Smooth muscle cell (in vitro differentiated cells): ENCODE data around the gene HOXB7. TPM values are rescaled to one million over a fixed set of nuclear protein-coding genes. Genes with fewer than 3 reads are reported as not detected.

Experiments used
- DNase-seq: peaks from one replicate; lab custom pipeline; 2025; ENCODE audit not compliant: unreplicated experiment; lab: John Stamatoyannopoulos, UW
- H2AFZ ChIP-seq: fragments of 200-600 bp; sonication (generic); 2 replicates; pipeline ENCODE4 v1.6.0; 2016; ENCODE audit warnings: antibody characterized with exemption, low read depth, mild to moderate bottlenecking
- H3F3A ChIP-seq: fragments of 200-600 bp; sonication (generic); 2 replicates; pipeline ENCODE4 v1.6.0; 2017; ENCODE audit warnings: antibody characterized with exemption, low read depth
- H3K27ac ChIP-seq: fragments of 200-600 bp; sonication (generic); 2 replicates; pipeline ENCODE4 v1.5.1; 2016; ENCODE audit warnings: low read depth, mild to moderate bottlenecking
- H3K27me3 ChIP-seq: fragments of 200-600 bp; sonication (generic); 2 replicates; pipeline ENCODE4 v1.6.1; 2016; ENCODE audit warnings: low read depth, mild to moderate bottlenecking
- H3K36me3 ChIP-seq: fragments of 200-600 bp; sonication (generic); 2 replicates; pipeline ENCODE4 v1.5.1; 2016; ENCODE audit warnings: low read depth
- H3K4me1 ChIP-seq: fragments of 200-600 bp; sonication (generic); 2 replicates; pipeline ENCODE4 v1.5.1; 2016; ENCODE audit warnings: low read depth
- H3K4me2 ChIP-seq: fragments of 200-600 bp; sonication (generic); 2 replicates; pipeline ENCODE4 v1.6.0; 2016; ENCODE audit warnings: mild to moderate bottlenecking
- H3K4me3 ChIP-seq: fragments of 200-600 bp; sonication (generic); 2 replicates; pipeline ENCODE4 v1.5.1; 2016; ENCODE audit warnings: mild to moderate bottlenecking
- H3K79me2 ChIP-seq: fragments of 200-600 bp; sonication (generic); 2 replicates; pipeline ENCODE4 v1.6.0; 2016; ENCODE audit warnings: low read depth, mild to moderate bottlenecking
- H3K9ac ChIP-seq: fragments of 200-600 bp; sonication (generic); 2 replicates; pipeline ENCODE4 v1.6.0; 2016; ENCODE audit warnings: low read depth
- H3K9me3 ChIP-seq: fragments of 200-600 bp; sonication (generic); replicated peaks from 2 replicates; pipeline ENCODE4 v1.5.1; 2016; ENCODE audit warnings: low read depth
- H4K20me1 ChIP-seq: fragments of 200-600 bp; sonication (generic); 2 replicates; pipeline ENCODE4 v1.6.0; 2016; ENCODE audit warnings: low read depth
- WGBS: methylation state at CpG from one replicate; pipeline ENCODE4 v1.1.7; 2016; ENCODE audit warnings: low lambda C conversion rate; 5-methylcytosine and 5-hydroxymethylcytosine counted together
- polyA plus RNA-seq: library from polyadenylated mRNA; unstranded; fragments of >200 nt; fragmentation: Nextera tagmentation; extraction: Ambion mirVana; gene quantifications from 2 replicates; pipeline ENCODE4 v1.2.1, GENCODE V29; 2016
- total RNA-seq: library from RNA; depleted of rRNA; stranded (reverse); fragments of >200 nt; gene quantifications from 2 replicates; pipeline ENCODE4 v1.2.3, GENCODE V29; 2014
- TF ChIP-seq, protein P1 (sequence below): fragments of 200-600 bp; sonication (generic); IDR thresholded peaks from 2 replicates; pipeline ENCODE4 v1.5.1; 2017; ENCODE audit warnings: borderline replicate concordance, mild to moderate bottlenecking, antibody characterized with exemption; ENCODE audit not compliant: insufficient read depth, poor library complexity, severe bottlenecking

Gene HOXB7
- total and polyA plus RNA-seq, 2 experiments from 2014 or later = 16.1 to 29.7 TPM

DNA sequence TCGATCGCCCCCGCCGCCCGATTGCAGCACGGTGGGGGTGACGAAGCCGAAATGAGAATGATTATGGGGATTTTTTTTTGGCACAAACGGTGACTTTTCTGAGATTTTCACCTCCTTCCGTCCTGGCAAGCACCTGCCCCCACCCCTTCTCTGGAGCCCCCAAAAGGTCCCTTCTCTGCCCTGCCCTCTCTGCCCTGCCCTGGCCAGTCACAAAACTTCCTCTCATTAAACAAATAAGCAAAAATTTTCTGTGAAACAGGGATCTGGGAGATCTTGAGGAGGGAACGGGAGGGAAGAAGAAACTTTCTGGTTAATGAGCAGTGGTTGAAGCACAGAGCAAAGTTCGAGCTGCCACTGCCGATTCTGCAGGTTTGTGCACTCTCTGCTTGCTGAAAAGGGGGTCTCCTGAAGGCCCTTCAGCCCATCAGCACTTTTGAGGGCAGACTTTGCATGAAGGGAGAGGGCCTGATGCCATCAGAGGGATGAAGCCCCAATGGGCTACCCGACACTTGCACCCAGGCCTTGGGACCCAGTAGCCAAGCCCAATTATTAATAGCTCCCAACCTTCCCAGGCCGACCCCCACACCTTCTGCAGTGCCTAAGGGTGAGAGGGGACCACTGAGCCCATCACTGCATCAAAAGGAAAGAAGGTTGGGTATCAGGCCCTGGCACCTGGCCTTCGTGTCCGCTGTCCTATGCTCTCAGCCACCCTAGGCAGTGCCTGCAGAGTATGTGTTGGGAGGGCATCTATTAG is 5.3 kb upstream of the HOXB7 start:
- Histone ChIP-seq H3K4me3 (peak overlapping the region; percentile 69), H3F3A (peaks cover 8% of the 10 kb centered on the region), H3K9ac (peak overlapping the region; percentile 8), H4K20me1 (peaks cover 41% of the 10 kb centered on the region), H3K4me1 (peaks cover 16% of the 10 kb centered on the region), H3K27ac (peak overlapping the region; percentile 45), H3K27me3 (peaks cover 71% of the 10 kb centered on the region), H3K79me2 (peaks cover 45% of the 10 kb centered on the region), H2AFZ (no peak overlapping the region), H3K36me3 (no peaks in the 10 kb centered on the region), H3K4me2 (peak overlapping the region; percentile 98), H3K9me3 (no peaks in the 10 kb centered on the region)
- WGBS = 24% methylated on average over 17 of the region's 17 CpGs
- no peak for DNase-seq
- TF ChIP-seq, protein P1, sequence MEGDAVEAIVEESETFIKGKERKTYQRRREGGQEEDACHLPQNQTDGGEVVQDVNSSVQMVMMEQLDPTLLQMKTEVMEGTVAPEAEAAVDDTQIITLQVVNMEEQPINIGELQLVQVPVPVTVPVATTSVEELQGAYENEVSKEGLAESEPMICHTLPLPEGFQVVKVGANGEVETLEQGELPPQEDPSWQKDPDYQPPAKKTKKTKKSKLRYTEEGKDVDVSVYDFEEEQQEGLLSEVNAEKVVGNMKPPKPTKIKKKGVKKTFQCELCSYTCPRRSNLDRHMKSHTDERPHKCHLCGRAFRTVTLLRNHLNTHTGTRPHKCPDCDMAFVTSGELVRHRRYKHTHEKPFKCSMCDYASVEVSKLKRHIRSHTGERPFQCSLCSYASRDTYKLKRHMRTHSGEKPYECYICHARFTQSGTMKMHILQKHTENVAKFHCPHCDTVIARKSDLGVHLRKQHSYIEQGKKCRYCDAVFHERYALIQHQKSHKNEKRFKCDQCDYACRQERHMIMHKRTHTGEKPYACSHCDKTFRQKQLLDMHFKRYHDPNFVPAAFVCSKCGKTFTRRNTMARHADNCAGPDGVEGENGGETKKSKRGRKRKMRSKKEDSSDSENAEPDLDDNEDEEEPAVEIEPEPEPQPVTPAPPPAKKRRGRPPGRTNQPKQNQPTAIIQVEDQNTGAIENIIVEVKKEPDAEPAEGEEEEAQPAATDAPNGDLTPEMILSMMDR = no peak

DNA sequence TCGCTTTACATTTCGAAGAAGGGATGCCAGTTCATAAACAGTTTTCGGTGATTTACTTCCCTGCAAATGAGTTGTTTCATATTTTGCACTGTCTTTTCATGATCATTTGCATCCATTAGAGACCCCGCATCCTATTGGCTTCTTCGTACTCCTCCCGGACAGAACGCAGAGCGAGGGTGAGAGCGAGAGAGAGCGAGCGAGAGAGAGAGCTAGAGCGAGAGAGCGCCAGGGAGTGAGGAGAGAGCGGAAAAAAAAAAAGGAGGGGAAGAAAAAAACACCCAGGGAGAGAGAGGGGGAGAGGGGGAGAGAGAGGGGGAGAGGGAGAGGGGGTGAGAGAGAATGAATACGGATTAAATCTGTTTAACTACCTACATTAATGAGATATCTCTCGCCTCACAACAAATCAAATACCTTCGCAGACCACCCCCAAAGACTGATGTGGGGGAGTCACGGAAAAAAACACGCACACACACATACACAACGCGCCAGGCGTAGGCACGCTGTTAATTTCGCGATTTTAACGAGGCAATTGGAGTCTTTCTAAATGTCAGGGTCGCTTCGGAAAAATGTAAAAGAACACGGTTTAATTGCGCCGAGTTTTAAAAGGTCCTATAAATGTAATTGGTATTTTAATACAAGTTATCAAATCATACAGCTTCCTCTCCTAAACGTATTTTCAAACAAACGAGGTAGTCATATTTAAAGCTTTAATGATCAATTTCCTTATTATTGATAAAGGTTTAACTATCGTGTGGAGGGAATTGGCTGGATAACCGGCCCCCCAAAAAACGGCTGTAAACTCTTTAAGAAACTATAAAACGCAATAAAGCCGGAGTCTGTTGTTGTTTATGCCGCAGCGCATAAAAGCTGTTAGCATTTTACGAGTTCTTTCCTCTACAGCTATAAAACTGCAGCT is 4.5 kb upstream of the HOXB7 start, which contains the start of gene HOXB8:
TSS of gene HOXB8 (minus strand) at position 246 of the 916 bp plus-strand sequence. CDS start 588 bp downstream, outside the sequence.
- 3% methylated on average over 41 of the region's 41 CpGs for WGBS
- peak within 1 kb of the TSS; percentile 98 for H3K4me2 ChIP-seq

DNA sequence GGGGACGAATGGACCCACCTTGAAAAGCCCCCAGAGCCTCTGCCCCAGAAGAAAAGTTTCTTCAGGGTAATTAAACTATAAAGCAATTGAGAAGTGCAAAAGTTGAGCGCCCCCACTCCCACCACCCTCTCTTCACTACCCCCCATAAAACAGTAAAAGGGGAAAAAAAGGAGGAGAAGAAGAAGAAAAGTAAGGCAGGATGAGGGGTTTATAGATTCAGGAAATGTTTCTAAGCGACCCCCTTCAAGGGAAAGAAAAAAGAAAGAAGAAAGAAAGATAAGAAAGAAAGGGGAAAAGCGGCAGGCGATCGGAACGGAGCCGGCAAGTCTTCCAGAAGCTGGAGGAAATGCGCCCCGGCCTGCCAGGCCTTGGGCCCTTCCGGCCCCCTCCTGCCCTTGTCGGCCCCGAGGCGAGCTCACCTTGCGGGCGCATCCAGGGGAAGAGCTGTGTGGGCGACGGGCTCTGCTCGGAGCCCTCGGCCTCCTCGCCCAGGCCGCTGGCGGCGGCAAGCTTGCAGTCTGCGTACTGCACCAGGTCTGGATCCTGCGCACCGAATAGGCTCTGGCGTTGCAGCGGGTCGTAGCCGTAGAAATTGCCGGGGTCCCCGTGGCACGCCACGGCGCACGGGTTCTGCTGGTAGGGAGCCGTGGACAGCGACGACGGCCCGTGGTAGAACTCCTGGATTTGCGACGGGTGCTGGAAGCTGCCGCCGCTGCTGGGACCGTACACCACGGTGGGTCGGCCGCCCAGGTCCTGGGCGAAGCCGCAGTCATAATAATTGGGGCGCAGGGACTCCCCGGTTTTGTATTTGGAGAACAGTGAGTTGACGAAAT is 3.3 kb upstream of the HOXB7 start:
- Histone ChIP-seq H3F3A (peaks cover 13% of the 10 kb centered on the region), H3K36me3 (no peaks in the 10 kb centered on the region), H3K27me3 (peaks cover 50% of the 10 kb centered on the region), H3K4me1 (peaks cover 7% of the 10 kb centered on the region), H3K79me2 (peaks cover 62% of the 10 kb centered on the region), H3K4me3 (peak overlapping the region; percentile 69), H3K27ac (peak overlapping the region; percentile 79), H4K20me1 (peaks cover 26% of the 10 kb centered on the region), H3K9me3 (no peaks in the 10 kb centered on the region), H2AFZ (no peak overlapping the region), H3K4me2 (peak overlapping the region; percentile 98), H3K9ac (peak overlapping the region; percentile 61)
- under 1% methylated on average over 55 of the region's 55 CpGs for WGBS
- TF ChIP-seq, protein P1 = no peak
- no peak for DNase-seq

More for the DNA sequence above, 4.5 kb upstream of the HOXB7 start, which contains the start of gene HOXB8:
- peak within 1 kb of the TSS; percentile 69 for H3K4me3 ChIP-seq
- peak within 1 kb of the TSS; percentile 61 for H3K9ac ChIP-seq
- no peaks in the 10 kb centered on the region for H3K36me3 ChIP-seq
- TF ChIP-seq, protein P1 = no peak
- H3K4me1 ChIP-seq = peaks cover 16% of the 10 kb centered on the region
- peaks cover 63% of the 10 kb centered on the region for H3K27me3 ChIP-seq
- peaks cover 50% of the 10 kb centered on the region for H3K79me2 ChIP-seq
- H3F3A ChIP-seq = peaks cover 8% of the 10 kb centered on the region
- DNase-seq = no peak
- H2AFZ ChIP-seq = no peak within 1 kb of the TSS
- no peaks in the 10 kb centered on the region for H3K9me3 ChIP-seq
- H3K27ac ChIP-seq = peak within 1 kb of the TSS; percentile 79
- peaks cover 32% of the 10 kb centered on the region for H4K20me1 ChIP-seq
